Measurements from ENCODE around the gene CFAP20DC. TPM values are rescaled to one million over a fixed set of nuclear protein-coding genes. Genes with fewer than 3 reads are reported as not detected.

Gene CFAP20DC
- total and polyA plus RNA-seq, 2 of the 13 experiments (the other 11 are each of a cell fraction or from before 2014, with no cell fraction given), result not detected

- TF ChIP-seq ZBTB4 (CRISPR knock-in tag; IDR thresholded peaks at IDR 0.05; ENCODE audit: borderline replicate concordance), result no peak
- TF ChIP-seq ZNF598 (CRISPR knock-in tag; IDR thresholded peaks at IDR 0.05; ENCODE audit: borderline replicate concordance), result no peak
- TF ChIP-seq ZFP36L1 (CRISPR knock-in tag; IDR thresholded peaks at IDR 0.05), result no peak
- TF ChIP-seq PPARG (CRISPR knock-in tag; conservative IDR thresholded peaks at IDR 0.05), result no peak
- no peak for TF ChIP-seq MXI1 (IDR thresholded peaks at IDR 0.05; ENCODE audit: borderline replicate concordance, low read depth, low read length)
Measured at GRCh38 chr3:58839187-58839586, 210.6 kb downstream of the CFAP20DC start (continued).

GRCh38 chr3:58837856-58838255 lies 212.0 kb downstream of the CFAP20DC start:
- DNase-seq (ENCODE audit: low spot score) (no peak), ATAC-seq (no peak), FAIRE-seq (no peak)
- BruUV-seq (replicated peaks), result no TSS peak
- Histone ChIP-seq H3K79me2 (ENCODE audit: insufficient read depth, low read length) (no peaks in the 10 kb centered on the region), H3K27ac (ENCODE audit: extremely low read length, insufficient read depth, low read length) (no peak overlapping the region), H3K9ac (ENCODE audit: insufficient read depth, low read depth, low read length) (no peak overlapping the region), H3K4me1 (ENCODE audit: insufficient read depth, low read length) (no peaks in the 10 kb centered on the region), H3K36me3 (replicated peaks in 1 of 2; ENCODE audit: control insufficient read depth in 1 of 2, insufficient read depth in 2 of 2, low read length in 2 of 2) (no peaks in the 10 kb centered on the region), H3K27me3 (ENCODE audit: control insufficient read depth in 1 of 2, insufficient read depth in 2 of 2, low read length in 2 of 2) (no peaks in the 10 kb centered on the region; a peak in 1 of 5 replicates), H3K4me2 (ENCODE audit: low read depth, low read length) (no peak overlapping the region), H3K4me3 (replicated peaks in 1 of 3; ENCODE audit: insufficient read depth in 1 of 3, low read depth in 2 of 3, low read length in 3 of 3) (no peak overlapping the region), H3K9me3 (ENCODE audit: low read length) (no peaks in the 10 kb centered on the region), H2AFZ (ENCODE audit: low read length) (no peak overlapping the region), H4K20me1 (ENCODE audit: insufficient read depth, low read length) (no peaks in the 10 kb centered on the region)
- ChIA-PET POLR2A (no interaction called here), CTCF (ENCODE audit: low intra/inter-chr PET ratio, low total read pairs) (no interaction called here)
- no peak for TF ChIP-seq ZNF512 (CRISPR knock-in tag; IDR thresholded peaks at IDR 0.05)
- no peak for TF ChIP-seq ZC3H13 (CRISPR knock-in tag; IDR thresholded peaks at IDR 0.05)
- TF ChIP-seq MIER2 (CRISPR knock-in tag; IDR thresholded peaks at IDR 0.05), result no peak
- TF ChIP-seq ZNF33B (CRISPR knock-in tag; IDR thresholded peaks at IDR 0.05), result no peak
- no peak for TF ChIP-seq DPF2 (CRISPR knock-in tag; IDR thresholded peaks at IDR 0.05; ENCODE audit: borderline replicate concordance, low read depth)
- TF ChIP-seq ZNF800 (CRISPR knock-in tag; IDR thresholded peaks at IDR 0.05), result no peak
- TF ChIP-seq ZGPAT (CRISPR knock-in tag; IDR thresholded peaks at IDR 0.05), result no peak
- no peak for TF ChIP-seq BRCA1 (CRISPR knock-in tag; IDR thresholded peaks at IDR 0.05)
- TF ChIP-seq HNRNPL (IDR thresholded peaks at IDR 0.05; ENCODE audit: low read depth, low read length), result no peak
- TF ChIP-seq DR1 (CRISPR knock-in tag; IDR thresholded peaks at IDR 0.05), result no peak
- in situ Hi-C loops (cut with HindIII; ENCODE audit: extremely low pct_ligation_motif_present, low pct_unique_long_range_greater_than_20kb) (no loop called here), intact Hi-C loops (cut with micrococcal nuclease; ENCODE audit: unreplicated experiment) (no loop called here)
- WGBS (ENCODE audit: low lambda C conversion rate), result 24% methylated on average over 4 of the region's 4 CpGs

All from HepG2 (cell line).